AG04450 (cell line): ENCODE results near the gene TEX38. TPM values are rescaled to one million over a fixed set of nuclear protein-coding genes. Genes with fewer than 3 reads are reported as not detected.

Source experiments
- CTCF ChIA-PET: fragments of 300-600, 350-600 bp; formaldehyde crosslinking; extraction: SDS; loops from one replicate; lab custom pipeline; 2022; ENCODE audit warnings: antibody characterized with exemption, inconsistent platforms; lab: Charles Lee
- POLR2A ChIA-PET: fragments of 350-600 bp; formaldehyde crosslinking; extraction: SDS; loops from one replicate; lab custom pipeline; 2021; ENCODE audit warnings: antibody characterized with exemption, inconsistent platforms; lab: Yijun Ruan, JAX
- DNase-seq: peaks from one replicate; pipeline ENCODE4 v3.0.0-alpha.2; 2011; ENCODE audit warnings: low read depth, low spot score
- H3K27ac ChIP-seq: one replicate; pipeline ENCODE4 v1.5.1; 2012; ENCODE audit warnings: low read depth, low read length, control low read depth
- H3K27me3 ChIP-seq: one replicate; pipeline ENCODE4 v1.6.0; 2012; ENCODE audit warnings: low read length; ENCODE audit not compliant: control insufficient read depth, insufficient read depth
- H3K4me3 ChIP-seq: 2 replicates; pipeline ENCODE4 v1.5.1; 2011; ENCODE audit warnings: mild to moderate bottlenecking, low read depth, low read length, control low read depth
- H3K9me3 ChIP-seq: 2 replicates; pipeline ENCODE4 v1.5.1; 2012; ENCODE audit warnings: low read length; ENCODE audit not compliant: control insufficient read depth, insufficient read depth
- polyA plus RNA-seq: library from polyadenylated mRNA; depleted of rRNA; stranded (reverse); fragments of >200 nt; gene quantifications from 2 replicates; pipeline ENCODE4 v1.2.3, GENCODE V29; 2011
- TF ChIP-seq, protein P1 (sequence below): IDR thresholded peaks from 2 replicates; pipeline ENCODE4 v1.5.1; 2011; ENCODE audit warnings: low read depth, low read length, control low read depth, inconsistent platforms

The TEX38 gene
- polyA plus RNA-seq, 1 experiment = not detected

DNA sequence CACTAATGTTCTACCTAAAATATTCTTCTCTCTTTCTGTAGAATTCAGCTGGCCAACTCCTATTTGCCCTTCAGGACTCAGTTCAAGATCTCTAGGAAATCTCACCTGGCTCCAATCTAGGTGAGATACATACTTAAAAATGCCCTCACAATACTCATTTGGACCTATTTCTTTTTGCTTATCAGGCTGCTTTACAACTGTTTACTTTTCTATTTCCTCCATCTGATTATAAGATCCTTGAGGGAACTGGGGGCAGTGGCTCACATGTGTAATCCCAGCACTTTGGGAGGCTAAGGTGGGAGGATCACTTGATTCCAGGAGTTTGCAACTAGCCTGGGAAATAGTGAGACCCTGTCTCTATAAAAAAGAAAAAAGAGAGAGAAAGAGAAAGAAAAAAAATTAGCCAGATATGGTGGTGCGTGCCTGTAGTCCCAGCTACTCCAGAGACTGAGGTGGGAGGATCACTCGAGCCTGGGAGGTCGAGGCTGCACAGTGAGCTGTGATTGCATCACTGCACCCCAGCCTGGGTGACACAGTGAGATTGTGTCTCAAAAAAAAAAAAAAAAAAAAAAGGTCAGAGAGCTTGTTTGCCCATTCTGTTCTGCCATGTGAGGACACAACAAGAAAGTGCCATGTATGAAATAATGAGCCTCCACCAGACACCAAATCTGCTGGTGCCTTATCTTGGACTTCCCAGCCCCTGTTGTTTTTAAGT, 32.4 kb downstream of the TEX38 start:
- ChIA-PET CTCF (interaction anchor here (0.7 to 1.7 kb wide), 5 partner anchors 13 to 475 kb away, joined by 3 to 14 read pairs (median 6); no protein-coding TSS in a partner anchor), POLR2A (interaction anchor here (0.6 kb wide), 1 partner anchor 61 kb away, joined by 3 read pairs; no protein-coding TSS in a partner anchor)

DNA sequence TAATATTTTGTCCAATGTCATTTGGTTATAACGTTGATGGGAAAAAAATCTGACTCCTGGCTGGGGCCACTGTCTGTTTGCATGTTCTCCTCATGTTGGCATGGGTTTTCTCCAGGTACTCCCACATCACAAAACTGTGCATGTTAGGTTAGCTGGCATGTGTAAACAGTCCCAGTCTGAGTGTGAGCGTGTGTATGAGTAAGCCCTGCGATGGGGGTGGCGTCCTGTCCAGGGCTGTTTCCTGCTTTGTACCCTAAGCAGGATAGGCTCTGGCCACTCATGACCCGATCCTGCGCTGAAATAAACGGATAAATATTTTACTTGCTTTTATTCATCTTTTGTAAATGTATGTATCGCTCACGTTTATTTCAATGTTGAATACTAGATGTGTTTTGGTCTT, 33.8 kb downstream of the TEX38 start:
- ChIA-PET POLR2A (no interaction called here), CTCF (interaction anchor here (1.5 kb wide), 1 partner anchor 12 kb away, joined by 6 read pairs; no protein-coding TSS in a partner anchor)
- Histone ChIP-seq H3K9me3 (no peaks in the 10 kb centered on the region), H3K27ac (no peak overlapping the region), H3K27me3 (no peaks in the 10 kb centered on the region), H3K4me3 (no peak overlapping the region)
- TF ChIP-seq, protein P1, sequence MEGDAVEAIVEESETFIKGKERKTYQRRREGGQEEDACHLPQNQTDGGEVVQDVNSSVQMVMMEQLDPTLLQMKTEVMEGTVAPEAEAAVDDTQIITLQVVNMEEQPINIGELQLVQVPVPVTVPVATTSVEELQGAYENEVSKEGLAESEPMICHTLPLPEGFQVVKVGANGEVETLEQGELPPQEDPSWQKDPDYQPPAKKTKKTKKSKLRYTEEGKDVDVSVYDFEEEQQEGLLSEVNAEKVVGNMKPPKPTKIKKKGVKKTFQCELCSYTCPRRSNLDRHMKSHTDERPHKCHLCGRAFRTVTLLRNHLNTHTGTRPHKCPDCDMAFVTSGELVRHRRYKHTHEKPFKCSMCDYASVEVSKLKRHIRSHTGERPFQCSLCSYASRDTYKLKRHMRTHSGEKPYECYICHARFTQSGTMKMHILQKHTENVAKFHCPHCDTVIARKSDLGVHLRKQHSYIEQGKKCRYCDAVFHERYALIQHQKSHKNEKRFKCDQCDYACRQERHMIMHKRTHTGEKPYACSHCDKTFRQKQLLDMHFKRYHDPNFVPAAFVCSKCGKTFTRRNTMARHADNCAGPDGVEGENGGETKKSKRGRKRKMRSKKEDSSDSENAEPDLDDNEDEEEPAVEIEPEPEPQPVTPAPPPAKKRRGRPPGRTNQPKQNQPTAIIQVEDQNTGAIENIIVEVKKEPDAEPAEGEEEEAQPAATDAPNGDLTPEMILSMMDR = no peak
- no peak for DNase-seq

More for the DNA sequence above, 32.4 kb downstream of the TEX38 start:
- Histone ChIP-seq H3K4me3 (no peak overlapping the region), H3K27me3 (no peaks in the 10 kb centered on the region), H3K9me3 (no peaks in the 10 kb centered on the region), H3K27ac (no peak overlapping the region)
- TF ChIP-seq, protein P1 = no peak
- DNase-seq = no peak

DNA sequence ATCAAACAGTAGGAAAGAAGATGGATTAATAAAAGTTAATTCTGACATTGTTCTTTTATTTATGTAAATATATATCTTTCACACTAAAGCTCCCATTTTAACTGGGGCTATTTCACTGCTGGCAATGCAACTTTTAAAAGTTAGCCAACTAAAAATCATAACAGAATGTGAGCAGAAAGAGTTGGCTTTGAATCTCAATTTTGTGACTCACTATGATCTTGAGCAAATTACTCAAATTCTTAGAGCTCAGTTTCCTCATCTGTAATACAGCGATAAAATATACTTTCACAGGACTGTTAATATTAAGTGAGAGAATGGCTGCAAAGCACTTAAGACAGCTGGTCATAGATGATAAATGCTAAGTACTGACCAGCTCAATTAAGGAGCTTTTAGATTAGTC, 36.5 kb downstream of the TEX38 start:
- ChIA-PET POLR2A (interaction anchor here (1.2 kb wide), 1 partner anchor 11 kb away, joined by 4 read pairs; the partner anchor contains the start of gene EFCAB14), CTCF (interaction anchor here (0.9 to 2.1 kb wide), 2 partner anchors 12 to 18 kb away, joined by 3 to 10 read pairs; no protein-coding TSS in a partner anchor)
- Histone ChIP-seq H3K9me3 (no peaks in the 10 kb centered on the region), H3K27me3 (no peaks in the 10 kb centered on the region), H3K27ac (no peak overlapping the region), H3K4me3 (no peak overlapping the region)
- DNase-seq = no peak
- TF ChIP-seq, protein P1 = no peak

DNA sequence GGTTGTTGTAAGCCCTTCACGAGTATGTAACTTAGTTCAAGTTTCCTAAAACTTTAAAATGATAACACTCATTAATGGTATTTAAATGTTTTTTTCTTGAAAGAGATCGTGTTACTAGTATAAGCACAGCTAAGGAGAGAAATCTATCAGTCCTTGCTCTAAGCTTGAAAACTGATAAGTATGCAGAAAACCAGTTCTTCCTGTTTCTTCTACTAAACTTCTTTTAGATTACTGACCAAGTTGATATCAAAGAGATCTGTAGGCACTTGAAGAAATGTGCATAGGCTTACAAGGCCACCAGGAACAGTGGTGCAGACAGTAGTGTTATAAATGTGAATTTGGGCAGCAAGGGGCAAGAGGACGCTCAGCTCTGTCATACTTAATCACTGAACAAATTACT, 43.3 kb downstream of the TEX38 start:
- ChIA-PET CTCF (interaction anchor here (0.9 to 3.3 kb wide), 2 partner anchors 11 to 182 kb away, joined by 3 to 15 read pairs; no protein-coding TSS in a partner anchor), POLR2A (no interaction called here)
- Histone ChIP-seq H3K27ac (no peak overlapping the region), H3K9me3 (no peaks in the 10 kb centered on the region; the same call in 1 of the 2 replicates), H3K4me3 (no peak overlapping the region), H3K27me3 (no peaks in the 10 kb centered on the region)
- TF ChIP-seq, protein P1 = no peak
- no peak for DNase-seq

DNA sequence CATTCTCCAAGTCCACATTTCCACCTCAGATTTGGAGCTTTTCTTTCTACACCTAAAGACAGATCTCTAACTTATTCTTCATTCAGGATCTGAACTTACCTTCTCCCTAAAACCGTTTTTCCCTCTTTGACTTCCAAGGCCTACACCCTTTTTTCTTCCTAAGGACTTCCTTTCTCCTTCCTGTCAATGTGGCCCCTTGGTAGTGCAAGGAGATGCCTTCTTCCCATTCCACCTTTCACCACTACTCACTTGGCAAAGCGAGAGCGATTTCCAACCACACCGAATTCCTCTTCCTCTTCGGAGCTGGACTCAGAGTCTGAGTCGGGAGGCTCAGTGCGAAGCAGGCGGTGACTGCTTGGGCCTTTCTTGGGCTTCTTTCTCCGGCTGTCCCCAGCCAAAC, 46.0 kb downstream of the TEX38 start:
- ChIA-PET POLR2A (interaction anchor here (0.7 kb wide), 1 partner anchor 101 kb away, joined by 3 read pairs; the partner anchor contains the start of gene MOB3C), CTCF (interaction anchor here (2.1 to 3.3 kb wide), 2 partner anchors 8 to 13 kb away, joined by 6 to 15 read pairs; no protein-coding TSS in a partner anchor)
- Histone ChIP-seq H3K4me3 (peak overlapping the region; percentile 90), H3K27ac (no peak overlapping the region), H3K9me3 (no peaks in the 10 kb centered on the region; the same call in 1 of the 2 replicates), H3K27me3 (peaks cover 6% of the 10 kb centered on the region)
- TF ChIP-seq, protein P1 = no peak
- DNase-seq = no peak
